HepG2 (cell line): ENCODE data around the gene SLC44A4. TPM values are rescaled to one million over a fixed set of nuclear protein-coding genes. Genes with fewer than 3 reads are reported as not detected.

Experiments
- CBX5 ChIP-seq: sonication (generic); formaldehyde crosslinking; IDR thresholded peaks from 2 replicates; pipeline ENCODE4 v1.4.0; 2020; ENCODE audit warnings: missing genetic modification reagents, borderline replicate concordance
- DPF2 ChIP-seq: sonication (generic); formaldehyde crosslinking; IDR thresholded peaks from 2 replicates; pipeline ENCODE4 v1.4.0; 2020; ENCODE audit warnings: mild to moderate bottlenecking, low read depth, missing genetic modification reagents, borderline replicate concordance
- FLYWCH1 ChIP-seq: sonication (generic); formaldehyde crosslinking; IDR thresholded peaks from 2 replicates; pipeline ENCODE4 v1.8.1; 2023; ENCODE audit warnings: mild to moderate bottlenecking, missing genetic modification reagents
- TEAD2 ChIP-seq: sonication (generic); formaldehyde crosslinking; IDR thresholded peaks from 2 replicates; pipeline ENCODE4 v1.9.0; 2021; ENCODE audit warnings: missing genetic modification reagents
- U2AF1 ChIP-seq: fragments of 200-400 bp; formaldehyde crosslinking; optimal IDR thresholded peaks from 2 replicates; pipeline ENCODE3; 2017; ENCODE audit warnings: mild to moderate bottlenecking, low read depth, low read length
- ZBTB7B ChIP-seq: sonication (generic); formaldehyde crosslinking; IDR thresholded peaks from 2 replicates; pipeline ENCODE4 v1.4.0; 2020; ENCODE audit warnings: missing genetic modification reagents
- ZNF292 ChIP-seq: sonication (generic); formaldehyde crosslinking; IDR thresholded peaks from 2 replicates; pipeline ENCODE4 v1.8.1; 2022; ENCODE audit warnings: mild to moderate bottlenecking, low read depth, missing genetic modification reagents, borderline replicate concordance
- ZNF33B ChIP-seq: sonication (generic); formaldehyde crosslinking; IDR thresholded peaks from 2 replicates; pipeline ENCODE4 v1.5.1; 2020; ENCODE audit warnings: mild to moderate bottlenecking, missing genetic modification reagents
- ZNF354B ChIP-seq: sonication (generic); formaldehyde crosslinking; IDR thresholded peaks from 2 replicates; pipeline ENCODE4 v1.8.0; 2022; ENCODE audit warnings: mild to moderate bottlenecking, missing genetic modification reagents
- ZNF761 ChIP-seq: sonication (generic); formaldehyde crosslinking; conservative IDR thresholded peaks from 2 replicates; pipeline ENCODE4 v1.4.0; 2020; ENCODE audit warnings: mild to moderate bottlenecking, missing genetic modification reagents
- ZSCAN21 ChIP-seq: sonication (generic); formaldehyde crosslinking; IDR thresholded peaks from 2 replicates; pipeline ENCODE4 v1.8.0; 2022; ENCODE audit warnings: mild to moderate bottlenecking, missing genetic modification reagents, moderate library complexity, borderline replicate concordance
- polyA plus RNA-seq, 8 experiments: library from polyadenylated mRNA; depleted of rRNA in 3 of 8; stranded (reverse) in 7 of 8; unstranded in 1 of 8; fragments of >200 nt; fragmentation: Illumina TruSeq in 4 of 8; extraction: Trizol in 4 of 8; gene quantifications; 2 replicates each; pipeline versions ENCODE4 v1.2.1 to v1.2.3, GENCODE V29; 2011 to 2016; ENCODE audit warnings: low read depth in 4 of 8, missing spikeins in 1 of 8, mixed read lengths in 1 of 8; ENCODE audit not compliant: insufficient read depth in 1 of 8
- total RNA-seq, 5 experiments: library from RNA; depleted of rRNA; stranded (reverse); fragments of >200 nt; fragmentation: Illumina TruSeq; extraction: Trizol; gene quantifications; 2 replicates each; pipeline ENCODE4 v1.2.3, GENCODE V29; 2016; ENCODE audit warnings: low read depth in 1 of 5
- TF ChIP-seq, protein P1 (sequence below): IDR thresholded peaks from 2 replicates; pipeline ENCODE4 v1.6.1; 2016; ENCODE audit warnings: missing compliant biosample characterization, missing genetic modification reagents, borderline replicate concordance
- TF ChIP-seq, protein P2 (sequence below): sonication (generic); formaldehyde crosslinking; IDR thresholded peaks from 2 replicates; pipeline ENCODE4 v1.5.1; 2020; ENCODE audit warnings: mild to moderate bottlenecking, missing genetic modification reagents, moderate library complexity
- TF ChIP-seq, protein P3 (sequence below): sonication (generic); formaldehyde crosslinking; IDR thresholded peaks from 2 replicates; pipeline ENCODE4 v1.4.0; 2020; ENCODE audit warnings: mild to moderate bottlenecking, missing genetic modification reagents

SLC44A4 gene
- total and polyA plus RNA-seq, 2 of the 13 experiments (the other 11 are each of a cell fraction or from before 2014, with no cell fraction given): 3.5 to 5.9 TPM

DNA sequence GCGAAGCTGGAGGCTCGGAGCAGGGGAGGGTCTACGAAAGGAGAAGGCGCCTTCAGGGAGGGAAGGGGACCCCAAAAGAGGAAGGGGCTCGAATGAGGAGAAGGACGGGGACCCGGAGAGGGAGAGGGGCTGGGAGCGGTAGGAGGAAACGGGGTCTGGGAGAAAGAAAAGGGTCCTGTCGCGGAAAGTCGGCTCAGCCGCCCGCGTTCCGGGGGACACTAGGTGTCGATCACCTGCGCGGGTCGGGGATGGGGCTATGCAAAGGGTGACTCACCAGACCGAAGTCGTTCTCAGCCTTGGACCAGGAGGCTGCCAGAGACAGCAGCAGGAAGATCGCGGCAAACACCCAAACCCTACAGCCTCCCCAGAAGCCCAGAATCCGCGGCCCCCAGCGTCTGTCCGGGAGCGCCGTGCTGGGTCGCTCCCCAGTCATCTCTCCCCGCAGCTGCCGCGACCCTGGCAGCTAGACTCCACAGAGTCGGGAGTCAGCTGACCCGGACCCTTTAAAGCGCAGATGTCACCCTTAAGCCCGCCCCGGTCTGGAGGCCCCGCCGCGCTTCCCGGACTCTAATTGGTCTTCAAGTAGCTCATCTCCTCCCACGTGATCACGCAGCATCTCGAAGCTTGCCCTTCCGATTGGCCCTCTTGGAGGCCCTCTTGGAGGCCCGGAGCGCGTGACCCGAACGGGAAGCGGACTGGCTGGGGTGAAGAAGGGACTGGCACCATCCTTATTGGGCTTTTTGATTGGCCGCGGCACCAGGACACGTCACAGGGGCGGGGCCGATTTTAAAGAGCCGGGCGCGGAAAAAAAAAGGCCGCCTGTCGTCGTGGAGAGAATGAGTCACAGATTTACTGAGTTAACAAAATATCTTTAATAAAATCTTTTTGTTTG lies 16.2 kb downstream of the SLC44A4 start, which contains the start of gene NEU1 (continued):
- no peak; the same call in 1 of the 2 replicates for TF ChIP-seq ZSCAN21
- TF ChIP-seq, protein P1, sequence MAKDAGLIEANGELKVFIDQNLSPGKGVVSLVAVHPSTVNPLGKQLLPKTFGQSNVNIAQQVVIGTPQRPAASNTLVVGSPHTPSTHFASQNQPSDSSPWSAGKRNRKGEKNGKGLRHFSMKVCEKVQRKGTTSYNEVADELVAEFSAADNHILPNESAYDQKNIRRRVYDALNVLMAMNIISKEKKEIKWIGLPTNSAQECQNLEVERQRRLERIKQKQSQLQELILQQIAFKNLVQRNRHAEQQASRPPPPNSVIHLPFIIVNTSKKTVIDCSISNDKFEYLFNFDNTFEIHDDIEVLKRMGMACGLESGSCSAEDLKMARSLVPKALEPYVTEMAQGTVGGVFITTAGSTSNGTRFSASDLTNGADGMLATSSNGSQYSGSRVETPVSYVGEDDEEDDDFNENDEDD: peak; percentile 84; the same call in 1 of the 2 replicates
- peak; percentile 73; the same call in 1 of the 2 replicates for TF ChIP-seq ZNF292
- no peak for TF ChIP-seq DPF2
- no peak for TF ChIP-seq FLYWCH1 (CRISPR knock-in tag)
- TF ChIP-seq ZNF354B (CRISPR knock-in tag): no peak; the same call in 1 of the 2 replicates
- TF ChIP-seq ZBTB7B (CRISPR knock-in tag): peak; percentile 86; the same call in 1 of the 2 replicates
- peak; percentile 89; the same call in 1 of the 2 replicates for TF ChIP-seq ZNF761 (CRISPR knock-in tag)
- TF ChIP-seq, protein P2, sequence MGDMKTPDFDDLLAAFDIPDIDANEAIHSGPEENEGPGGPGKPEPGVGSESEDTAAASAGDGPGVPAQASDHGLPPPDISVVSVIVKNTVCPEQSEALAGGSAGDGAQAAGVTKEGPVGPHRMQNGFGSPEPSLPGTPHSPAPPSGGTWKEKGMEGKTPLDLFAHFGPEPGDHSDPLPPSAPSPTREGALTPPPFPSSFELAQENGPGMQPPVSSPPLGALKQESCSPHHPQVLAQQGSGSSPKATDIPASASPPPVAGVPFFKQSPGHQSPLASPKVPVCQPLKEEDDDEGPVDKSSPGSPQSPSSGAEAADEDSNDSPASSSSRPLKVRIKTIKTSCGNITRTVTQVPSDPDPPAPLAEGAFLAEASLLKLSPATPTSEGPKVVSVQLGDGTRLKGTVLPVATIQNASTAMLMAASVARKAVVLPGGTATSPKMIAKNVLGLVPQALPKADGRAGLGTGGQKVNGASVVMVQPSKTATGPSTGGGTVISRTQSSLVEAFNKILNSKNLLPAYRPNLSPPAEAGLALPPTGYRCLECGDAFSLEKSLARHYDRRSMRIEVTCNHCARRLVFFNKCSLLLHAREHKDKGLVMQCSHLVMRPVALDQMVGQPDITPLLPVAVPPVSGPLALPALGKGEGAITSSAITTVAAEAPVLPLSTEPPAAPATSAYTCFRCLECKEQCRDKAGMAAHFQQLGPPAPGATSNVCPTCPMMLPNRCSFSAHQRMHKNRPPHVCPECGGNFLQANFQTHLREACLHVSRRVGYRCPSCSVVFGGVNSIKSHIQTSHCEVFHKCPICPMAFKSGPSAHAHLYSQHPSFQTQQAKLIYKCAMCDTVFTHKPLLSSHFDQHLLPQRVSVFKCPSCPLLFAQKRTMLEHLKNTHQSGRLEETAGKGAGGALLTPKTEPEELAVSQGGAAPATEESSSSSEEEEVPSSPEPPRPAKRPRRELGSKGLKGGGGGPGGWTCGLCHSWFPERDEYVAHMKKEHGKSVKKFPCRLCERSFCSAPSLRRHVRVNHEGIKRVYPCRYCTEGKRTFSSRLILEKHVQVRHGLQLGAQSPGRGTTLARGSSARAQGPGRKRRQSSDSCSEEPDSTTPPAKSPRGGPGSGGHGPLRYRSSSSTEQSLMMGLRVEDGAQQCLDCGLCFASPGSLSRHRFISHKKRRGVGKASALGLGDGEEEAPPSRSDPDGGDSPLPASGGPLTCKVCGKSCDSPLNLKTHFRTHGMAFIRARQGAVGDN (CRISPR knock-in tag): peak; percentile 72
- TF ChIP-seq ZNF33B: no peak
- TF ChIP-seq CBX5 (CRISPR knock-in tag): peak; percentile 90; the same call in 1 of the 2 replicates
- TF ChIP-seq, protein P3, sequence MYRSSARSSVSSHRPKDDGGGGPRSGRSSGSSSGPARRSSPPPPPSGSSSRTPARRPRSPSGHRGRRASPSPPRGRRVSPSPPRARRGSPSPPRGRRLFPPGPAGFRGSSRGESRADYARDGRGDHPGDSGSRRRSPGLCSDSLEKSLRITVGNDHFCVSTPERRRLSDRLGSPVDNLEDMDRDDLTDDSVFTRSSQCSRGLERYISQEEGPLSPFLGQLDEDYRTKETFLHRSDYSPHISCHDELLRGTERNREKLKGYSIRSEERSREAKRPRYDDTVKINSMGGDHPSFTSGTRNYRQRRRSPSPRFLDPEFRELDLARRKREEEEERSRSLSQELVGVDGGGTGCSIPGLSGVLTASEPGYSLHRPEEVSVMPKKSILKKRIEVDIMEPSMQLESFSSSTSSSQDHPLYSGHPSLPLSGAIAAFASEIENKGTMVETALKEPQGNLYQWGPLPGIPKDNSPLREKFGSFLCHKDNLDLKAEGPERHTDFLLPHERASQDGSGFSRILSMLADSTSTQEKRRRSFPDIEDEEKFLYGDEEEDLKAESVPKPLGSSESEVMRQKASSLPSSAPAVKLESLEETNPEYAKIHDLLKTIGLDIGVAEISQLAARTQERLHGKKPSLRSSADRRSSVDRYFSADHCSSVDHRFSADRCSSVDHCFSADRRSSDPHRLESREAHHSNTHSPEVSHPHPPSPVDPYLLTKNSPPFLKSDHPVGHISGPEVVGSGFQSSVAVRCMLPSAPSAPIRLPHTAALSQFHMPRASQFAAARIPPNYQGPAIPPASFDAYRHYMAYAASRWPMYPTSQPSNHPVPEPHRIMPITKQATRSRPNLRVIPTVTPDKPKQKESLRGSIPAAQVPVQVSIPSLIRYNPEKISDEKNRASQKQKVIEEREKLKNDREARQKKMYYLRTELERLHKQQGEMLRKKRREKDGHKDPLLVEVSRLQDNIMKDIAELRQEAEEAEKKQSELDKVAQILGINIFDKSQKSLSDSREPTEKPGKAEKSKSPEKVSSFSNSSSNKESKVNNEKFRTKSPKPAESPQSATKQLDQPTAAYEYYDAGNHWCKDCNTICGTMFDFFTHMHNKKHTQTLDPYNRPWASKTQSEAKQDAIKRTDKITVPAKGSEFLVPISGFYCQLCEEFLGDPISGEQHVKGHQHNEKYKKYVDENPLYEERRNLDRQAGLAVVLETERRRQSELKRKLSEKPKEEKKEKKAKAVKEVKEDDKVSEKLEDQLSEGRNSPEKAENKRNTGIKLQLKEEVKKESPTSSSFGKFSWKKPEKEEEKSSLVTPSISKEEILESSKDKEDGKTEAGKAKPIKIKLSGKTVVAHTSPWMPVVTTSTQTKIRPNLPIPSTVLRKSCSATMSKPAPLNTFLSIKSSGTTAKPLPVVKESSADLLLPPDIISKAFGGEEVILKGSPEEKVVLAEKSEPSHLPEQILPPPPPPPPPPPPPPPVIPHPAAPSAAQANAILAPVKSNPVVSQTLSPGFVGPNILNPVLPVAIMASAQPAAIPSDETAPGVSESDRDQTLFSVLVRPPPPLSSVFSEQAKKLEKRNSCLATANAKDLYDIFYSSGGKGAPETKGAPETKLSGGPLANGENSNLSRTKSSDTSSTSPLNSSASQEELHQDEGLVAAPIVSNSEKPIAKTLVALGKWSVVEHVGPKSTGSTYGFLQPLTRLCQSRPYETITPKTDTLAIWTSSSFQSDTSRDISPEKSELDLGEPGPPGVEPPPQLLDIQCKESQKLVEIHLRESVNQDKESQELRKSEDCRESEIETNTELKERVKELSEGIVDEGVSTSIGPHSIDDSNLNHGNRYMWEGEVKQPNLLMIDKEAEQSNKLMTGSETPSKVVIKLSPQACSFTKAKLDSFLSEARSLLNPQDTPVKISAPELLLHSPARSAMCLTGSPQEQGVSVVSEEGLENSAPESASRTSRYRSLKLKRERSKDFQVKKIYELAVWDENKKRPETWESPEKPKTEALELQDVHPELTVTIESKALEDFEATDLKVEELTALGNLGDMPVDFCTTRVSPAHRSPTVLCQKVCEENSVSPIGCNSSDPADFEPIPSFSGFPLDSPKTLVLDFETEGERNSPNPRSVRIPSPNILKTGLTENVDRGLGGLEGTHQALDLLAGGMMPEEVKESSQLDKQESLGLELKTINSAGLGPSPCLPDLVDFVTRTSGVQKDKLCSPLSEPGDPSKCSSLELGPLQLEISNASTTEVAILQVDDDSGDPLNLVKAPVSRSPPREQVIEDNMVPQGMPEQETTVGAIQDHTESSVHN (CRISPR knock-in tag): peak; percentile 81; the same call in 1 of the 2 replicates
- TF ChIP-seq TEAD2 (CRISPR knock-in tag): no peak
- TF ChIP-seq U2AF1: peak; percentile 90
